Measurements from ENCODE around the gene IL36RN. TPM values are rescaled to one million over a fixed set of nuclear protein-coding genes. Genes with fewer than 3 reads are reported as not detected.

Gene IL36RN
- total RNA-seq (2022; extraction: Qiagen RNA extraction; ENCODE audit: low read depth) = 0.03 to 0.07 TPM (median 0.06 TPM) in 4 of 5 replicates, not detected in the other

GRCh38 chr2:113058998-113059960 lies at the start of gene IL36RN:
Gene IL36RN, plus strand, starts transcription at chr2:113059198. Its CDS starts 241 bp downstream, at chr2:113059439.

GRCh38 chr2:113052396-113052917 lies 6.5 kb upstream of the IL36RN start, which contains the start of gene IL36B:
Gene IL36B, minus strand, starts transcription at chr2:113052867.

GRCh38 chr2:113067681-113068080 lies 8.7 kb downstream of the IL36RN start, which contains the start of gene IL1F10:
Gene IL1F10, plus strand, starts transcription at chr2:113067970. Its CDS starts 4,769 bp downstream, at chr2:113072739.

Other genes with a start within 250 kb of the IL36RN start
- 0.09 to 0.40 TPM (median 0.24 TPM) in 5 replicates for gene IL1B, start 222.4 kb upstream of the IL36RN start, total RNA-seq (2022; extraction: Qiagen RNA extraction; ENCODE audit: low read depth)
- not detected in 5 replicates for gene IL37, start 148.0 kb upstream of the IL36RN start, total RNA-seq (2022; extraction: Qiagen RNA extraction; ENCODE audit: low read depth)
- 0.10 TPM in 1 of 5 replicates, not detected in the others for gene IL36G, start 81.2 kb upstream of the IL36RN start, total RNA-seq (2022; extraction: Qiagen RNA extraction; ENCODE audit: low read depth)
- gene IL36A, start 53.7 kb upstream of the IL36RN start, total RNA-seq (2022; extraction: Qiagen RNA extraction; ENCODE audit: low read depth) = not detected in 5 replicates
- gene IL36B, start 6.3 kb upstream of the IL36RN start, total RNA-seq (2022; extraction: Qiagen RNA extraction; ENCODE audit: low read depth) = 0.11 to 0.13 TPM in 2 of 5 replicates, not detected in the others
- gene IL1F10, start 8.8 kb downstream of the IL36RN start, total RNA-seq (2022; extraction: Qiagen RNA extraction; ENCODE audit: low read depth) = not detected in 5 replicates
- 0.26 to 0.59 TPM (median 0.42 TPM) in 5 replicates for gene IL1RN, start 68.4 kb downstream of the IL36RN start, total RNA-seq (2022; extraction: Qiagen RNA extraction; ENCODE audit: low read depth)
- 9.3 to 13.0 TPM (median 10.4 TPM) in 5 replicates for gene PSD4, start 114.8 kb downstream of the IL36RN start, total RNA-seq (2022; extraction: Qiagen RNA extraction; ENCODE audit: low read depth)
- gene PAX8, start 219.7 kb downstream of the IL36RN start, total RNA-seq (2022; extraction: Qiagen RNA extraction; ENCODE audit: low read depth) = 0.64 to 1.4 TPM (median 0.78 TPM) in 5 replicates